ENCODE results near the gene HSD11B2.

The HSD11B2 gene

DNA sequence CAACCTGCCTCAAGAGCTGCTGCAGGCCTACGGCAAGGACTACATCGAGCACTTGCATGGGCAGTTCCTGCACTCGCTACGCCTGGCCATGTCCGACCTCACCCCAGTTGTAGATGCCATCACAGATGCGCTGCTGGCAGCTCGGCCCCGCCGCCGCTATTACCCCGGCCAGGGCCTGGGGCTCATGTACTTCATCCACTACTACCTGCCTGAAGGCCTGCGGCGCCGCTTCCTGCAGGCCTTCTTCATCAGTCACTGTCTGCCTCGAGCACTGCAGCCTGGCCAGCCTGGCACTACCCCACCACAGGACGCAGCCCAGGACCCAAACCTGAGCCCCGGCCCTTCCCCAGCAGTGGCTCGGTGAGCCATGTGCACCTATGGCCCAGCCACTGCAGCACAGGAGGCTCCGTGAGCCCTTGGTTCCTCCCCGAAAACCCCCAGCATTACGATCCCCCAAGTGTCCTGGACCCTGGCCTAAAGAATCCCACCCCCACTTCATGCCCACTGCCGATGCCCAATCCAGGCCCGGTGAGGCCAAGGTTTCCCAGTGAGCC lies 5.8 kb downstream of the HSD11B2 start:
- no peak for DNase-seq

DNA sequence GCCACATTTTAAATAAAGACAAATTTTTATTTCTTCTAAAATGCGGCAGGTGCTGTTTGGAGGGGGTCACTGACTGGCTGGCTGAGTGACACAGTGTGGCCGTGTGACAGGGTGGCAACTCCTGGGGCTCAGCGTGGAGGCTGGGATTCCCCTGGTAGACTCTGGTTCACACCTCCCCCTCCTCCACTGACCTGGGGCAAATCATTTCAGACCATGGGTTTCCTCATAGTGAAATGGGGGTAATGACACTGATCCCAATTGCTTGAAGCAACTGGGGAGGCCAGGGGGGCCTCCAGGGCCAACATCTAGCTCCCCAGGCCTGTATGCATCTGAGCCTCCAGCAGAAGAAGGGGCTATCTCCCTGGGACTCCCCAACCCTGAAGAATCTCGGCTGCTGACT lies 6.6 kb downstream of the HSD11B2 start:
- no peak for DNase-seq

DNA sequence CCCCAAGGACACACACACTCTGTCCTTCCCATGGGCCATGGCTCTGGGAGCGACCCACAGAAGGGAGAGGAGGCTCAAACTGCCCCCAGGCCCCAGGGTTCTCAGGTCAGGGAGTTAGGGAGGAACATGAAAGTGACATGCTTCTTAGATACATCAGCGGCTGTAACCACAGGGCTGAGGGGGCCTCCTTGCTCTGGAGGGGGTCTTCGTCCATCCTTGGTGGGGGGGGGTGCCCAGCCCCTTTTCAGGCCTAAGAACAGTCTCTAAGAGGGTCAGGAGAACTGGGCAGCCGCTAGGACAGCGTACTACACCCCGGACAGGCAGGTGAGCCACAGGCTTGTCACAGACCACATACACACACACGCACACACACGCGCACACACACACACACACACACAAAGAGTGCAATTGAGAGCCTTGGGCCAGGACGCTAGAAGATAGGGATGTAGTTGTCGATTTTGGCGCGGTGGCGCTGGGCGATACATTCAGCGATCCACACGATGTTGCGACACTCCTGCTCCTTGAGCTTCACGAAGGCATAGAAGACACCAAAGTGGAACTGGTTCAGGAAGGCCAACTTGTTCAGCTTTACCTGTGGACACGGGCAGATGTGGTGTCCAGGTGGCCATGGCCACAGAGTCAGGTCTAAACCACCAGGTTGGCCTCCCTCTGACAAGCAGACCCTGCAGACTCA lies 7.3 kb downstream of the HSD11B2 start:
- no peak for DNase-seq

DNA sequence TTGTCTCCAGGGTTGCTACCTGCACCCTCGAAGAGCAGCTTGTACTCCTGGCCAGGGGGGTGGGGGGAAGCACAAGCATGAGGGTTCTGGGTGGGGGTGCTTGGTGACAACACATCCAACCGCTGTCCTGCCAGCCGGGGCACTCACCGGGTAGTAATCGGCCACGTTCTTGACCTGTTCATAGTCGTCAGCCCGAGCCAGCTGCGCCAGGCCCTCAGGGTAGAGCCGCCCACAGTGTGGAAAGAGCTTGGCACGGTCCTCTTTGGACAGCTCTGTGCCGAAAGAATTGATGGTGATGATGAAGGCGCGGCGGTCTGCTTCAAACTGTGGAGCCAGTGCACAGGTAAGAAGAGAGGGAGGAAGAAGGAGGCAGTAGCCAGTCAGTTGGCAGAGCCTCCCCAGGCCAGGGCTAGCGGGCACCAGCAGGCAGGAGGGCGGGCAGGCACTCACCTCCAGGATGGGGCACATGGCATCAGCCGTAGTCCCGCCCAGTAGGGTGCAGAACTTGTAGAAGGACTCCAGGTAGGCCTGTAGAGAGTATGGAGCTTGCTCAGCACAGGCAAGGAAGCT lies 8.0 kb downstream of the HSD11B2 start:
- no peak for DNase-seq

DNA sequence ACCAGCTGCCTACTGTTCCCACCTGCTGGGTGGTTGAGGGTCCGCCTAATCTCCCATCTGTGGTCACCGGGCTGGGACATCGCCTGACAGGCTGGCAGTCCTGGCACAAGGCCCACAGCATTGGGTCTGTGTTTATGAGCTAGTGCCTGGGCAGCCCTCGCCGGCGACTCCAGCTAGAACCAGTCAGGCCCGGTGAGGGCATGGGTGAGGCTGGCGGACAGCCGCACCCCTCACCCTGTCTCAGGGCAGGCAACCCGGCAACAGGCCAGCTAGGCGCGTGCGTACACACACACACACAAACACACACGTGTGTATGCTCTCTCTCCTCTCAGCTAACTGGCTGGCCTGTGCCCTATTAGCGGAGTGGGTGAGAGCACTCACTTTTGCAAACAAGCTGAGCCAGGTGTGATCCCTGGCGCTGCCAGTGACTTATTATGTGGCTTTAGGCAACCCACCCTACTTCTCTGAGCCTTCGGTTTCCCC lies 10.4 kb downstream of the HSD11B2 start:
- DNase-seq = no peak

DNA sequence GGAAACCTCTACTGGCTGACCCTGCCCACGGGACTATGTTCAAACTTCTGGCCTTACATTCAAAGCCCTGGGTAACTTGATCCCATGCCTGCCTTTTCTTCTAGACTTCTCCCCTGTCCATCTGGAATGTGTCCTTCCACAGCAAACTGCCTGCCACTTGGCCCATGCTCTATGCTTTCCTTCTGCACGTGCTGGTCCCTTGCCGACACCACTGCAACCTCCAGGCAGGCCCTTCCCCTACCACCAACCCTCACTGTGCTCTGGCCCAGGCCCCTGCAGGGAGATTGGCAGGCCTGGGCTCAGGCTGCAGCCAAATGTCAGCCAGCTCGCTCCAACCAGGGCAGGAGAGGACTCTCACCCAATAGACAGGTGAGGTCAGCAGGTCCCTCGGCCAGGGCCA lies 11.0 kb downstream of the HSD11B2 start:
- DNase-seq = no peak

DNA sequence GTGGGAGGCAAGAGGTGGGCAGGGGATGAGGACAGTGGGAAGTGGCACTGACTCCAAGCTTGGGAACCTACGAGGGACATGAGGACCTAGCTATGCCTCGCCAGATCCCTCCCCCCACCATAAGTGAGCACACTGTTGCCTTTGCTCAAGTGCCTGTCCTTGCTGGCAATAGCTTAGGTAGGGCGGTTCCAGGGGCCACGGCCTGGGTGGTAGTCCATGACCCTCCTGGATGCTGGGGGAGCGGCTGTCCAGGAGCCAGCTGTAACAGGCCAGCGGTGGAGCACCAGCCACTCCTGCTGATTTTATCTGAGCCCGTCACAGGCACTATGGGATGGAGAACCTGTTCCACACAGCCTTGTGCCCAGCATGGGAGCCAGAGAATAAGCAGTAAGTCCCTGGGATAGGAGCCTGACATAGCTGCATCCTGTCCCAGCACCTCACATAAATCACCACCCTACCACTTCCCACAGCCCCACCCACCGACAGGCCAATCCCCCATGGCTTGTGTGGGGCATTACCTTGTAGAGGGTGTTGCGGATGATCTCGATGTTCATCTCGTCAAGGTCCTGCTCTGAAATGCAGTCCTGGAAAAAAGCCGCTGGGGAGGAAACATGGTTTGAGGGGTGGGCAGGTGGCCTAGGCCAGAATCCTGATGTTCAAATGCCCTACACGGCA lies 11.8 kb downstream of the HSD11B2 start:
- DNase-seq = no peak

DNA sequence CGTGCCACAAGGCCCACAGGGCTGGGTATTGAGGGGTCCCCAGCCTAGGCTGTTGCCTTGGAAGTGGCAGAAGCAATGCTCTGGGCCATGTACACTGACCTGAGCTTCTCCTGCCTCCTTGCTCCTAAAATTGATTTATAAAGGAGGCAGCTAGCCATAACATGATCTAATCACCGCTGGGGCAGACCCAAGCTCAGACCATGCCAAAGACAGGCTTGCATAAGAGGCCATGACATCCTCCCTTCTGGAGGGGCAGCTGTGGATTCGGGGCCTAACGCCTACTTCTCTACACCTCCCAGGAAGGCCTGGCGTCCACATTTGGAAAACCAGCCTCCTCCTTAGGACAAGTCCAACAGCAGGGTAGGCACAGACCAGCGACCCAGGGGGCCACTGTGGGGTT lies 12.3 kb downstream of the HSD11B2 start:
- DNase-seq = no peak

DNA sequence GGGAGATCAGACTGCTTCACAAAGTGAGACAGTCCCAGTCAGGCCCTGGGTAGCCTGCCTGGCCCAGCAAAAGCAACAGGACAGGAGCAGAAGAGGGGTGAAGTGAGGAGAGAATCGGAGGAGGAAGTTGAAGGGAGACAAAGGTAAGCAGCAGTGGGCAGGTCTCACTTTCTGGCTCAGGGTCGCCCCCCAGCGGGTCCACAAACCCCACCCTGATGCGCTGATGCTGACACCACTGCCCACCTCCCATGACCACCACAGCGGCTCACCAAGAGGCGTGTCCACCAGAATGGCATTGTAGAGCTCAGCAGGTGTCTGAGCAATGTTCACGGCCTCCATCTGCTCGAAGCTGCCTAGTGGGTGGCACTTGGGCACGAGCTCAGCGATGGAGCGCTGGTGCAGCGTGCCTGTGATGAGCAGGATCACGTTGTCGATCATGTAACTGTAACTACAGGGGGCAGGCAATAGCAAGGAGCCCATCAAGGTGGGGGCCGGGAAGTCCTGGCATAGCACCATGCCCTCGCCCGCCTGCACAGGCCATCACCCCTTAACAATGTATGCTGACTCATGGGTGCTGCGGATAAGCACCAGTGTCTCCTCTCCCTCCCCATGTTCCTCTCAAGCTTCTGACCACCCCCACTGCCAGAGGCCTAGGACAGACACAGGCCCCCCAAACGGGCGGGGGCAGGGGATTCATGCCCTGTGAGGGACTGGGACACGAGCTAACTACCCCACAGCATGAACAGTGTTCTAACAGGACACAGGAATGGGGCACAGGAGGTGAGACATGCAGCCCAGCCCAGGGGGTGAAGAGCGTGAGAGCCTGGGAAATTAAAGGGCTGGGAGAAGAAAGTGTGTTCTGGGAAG lies 13.6 kb downstream of the HSD11B2 start:
- no peak for DNase-seq

DNA sequence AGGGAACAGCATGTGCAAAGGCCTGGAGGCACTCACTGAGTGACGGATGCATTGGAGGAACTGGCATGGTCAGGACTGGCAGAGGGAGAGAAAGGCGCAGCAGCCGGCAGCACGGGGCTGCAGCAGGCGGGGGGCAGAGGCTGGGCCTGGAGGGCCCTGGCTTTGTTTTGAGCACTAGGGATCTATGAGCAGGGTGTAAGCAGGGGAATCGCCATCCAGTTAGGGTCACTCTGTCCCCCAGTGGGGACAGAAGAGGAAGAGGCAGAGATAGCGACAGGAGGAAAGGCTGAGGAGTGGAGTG lies 14.2 kb downstream of the HSD11B2 start:
- no peak for DNase-seq

DNA sequence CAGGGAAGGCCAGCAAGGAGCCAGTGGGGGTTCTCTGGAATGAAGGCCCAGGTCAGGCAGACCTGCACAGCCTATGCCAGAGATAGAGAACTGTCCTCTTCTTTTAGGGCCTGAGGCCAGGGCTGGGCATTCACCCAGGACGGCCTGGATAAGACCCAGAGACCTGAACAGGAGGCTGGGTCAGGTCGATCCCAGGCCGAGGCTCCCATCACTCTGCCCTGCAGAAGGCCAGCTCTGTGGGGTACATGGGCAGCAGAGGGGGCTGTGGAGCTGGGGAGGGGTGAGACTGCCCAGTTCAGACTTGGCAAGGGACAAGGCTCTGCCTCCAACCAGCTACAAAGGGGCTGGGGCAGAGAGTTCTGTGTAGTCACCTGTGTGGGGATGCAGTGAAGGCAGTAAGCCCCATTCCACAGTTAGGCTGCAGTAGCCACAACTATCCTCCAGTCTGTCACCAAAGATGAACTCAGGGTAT lies 14.6 kb downstream of the HSD11B2 start:
- DNase-seq = no peak

DNA sequence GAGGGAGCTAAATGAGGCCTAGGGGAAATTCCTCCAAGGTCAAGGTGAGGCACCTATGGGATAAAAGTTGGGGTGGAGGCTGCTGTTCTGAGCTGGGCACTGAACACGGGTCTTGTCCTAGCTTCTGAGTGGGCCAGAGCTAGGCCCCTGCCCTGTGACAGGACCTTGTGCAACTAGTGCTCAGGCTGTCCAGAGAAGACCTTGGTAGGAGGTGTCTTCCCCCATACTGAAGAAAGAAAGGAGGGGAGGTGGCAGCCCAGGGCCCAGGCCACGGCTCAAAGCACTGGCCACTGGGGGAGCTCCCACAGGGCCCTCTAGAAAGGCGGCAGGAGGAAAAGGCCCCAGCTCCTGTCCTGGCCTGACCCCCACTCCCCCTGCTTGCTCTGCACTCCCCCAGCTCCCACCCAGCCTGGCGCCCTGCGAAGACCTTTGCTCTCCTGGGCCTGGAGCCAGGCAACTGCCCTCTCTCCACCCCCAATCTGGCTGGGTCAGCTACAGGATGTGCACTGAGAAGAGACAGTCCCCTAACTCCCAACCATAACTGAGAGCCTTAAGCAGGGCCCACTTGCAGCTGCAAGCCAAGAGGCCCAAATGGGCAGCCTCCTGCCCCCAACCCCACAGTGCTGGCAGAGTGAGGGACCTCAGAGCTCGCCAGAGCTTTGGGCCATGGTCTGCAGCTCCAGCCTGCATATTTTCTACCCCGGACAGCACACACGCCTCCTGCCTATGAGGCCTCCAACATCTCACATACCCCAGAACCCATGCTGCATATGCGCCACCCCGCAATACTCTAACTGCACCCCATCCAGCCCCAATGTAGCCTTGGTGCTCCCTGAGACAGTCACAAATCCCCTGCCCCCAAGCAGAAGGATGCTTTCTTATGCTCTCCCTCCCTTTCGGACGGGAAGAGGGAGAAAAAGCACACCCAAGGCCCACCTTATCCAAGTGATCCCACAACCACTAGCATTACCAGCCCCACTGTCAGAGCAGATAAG lies 15.3 kb downstream of the HSD11B2 start:
- no peak for DNase-seq

DNA sequence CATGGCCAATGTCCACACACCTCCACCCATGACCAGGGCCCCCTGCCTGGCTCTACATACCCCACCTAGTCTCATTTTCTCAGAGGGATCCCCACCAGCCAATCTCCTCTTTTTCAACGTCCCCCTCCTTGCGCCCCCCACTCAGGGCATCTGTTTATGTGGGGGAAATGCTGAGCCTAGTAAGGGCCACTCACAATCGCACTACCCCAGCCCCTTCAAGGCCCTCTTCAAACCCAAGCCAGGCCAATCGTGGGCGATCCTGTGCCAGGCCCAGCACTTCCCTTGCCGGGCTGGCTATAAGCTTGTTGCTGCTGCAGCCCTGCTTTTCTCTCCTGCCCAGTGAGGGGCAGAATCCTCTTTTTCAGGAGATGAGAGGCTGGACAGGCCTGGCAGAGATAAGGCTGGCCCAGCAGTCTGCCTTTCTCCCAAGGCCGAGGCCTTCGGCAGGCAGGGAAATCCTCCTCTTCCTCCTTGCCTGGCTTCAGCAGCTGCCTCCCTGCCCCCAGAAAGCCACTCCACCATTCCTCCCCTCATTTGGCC lies 16.1 kb downstream of the HSD11B2 start:
- DNase-seq = no peak

DNA sequence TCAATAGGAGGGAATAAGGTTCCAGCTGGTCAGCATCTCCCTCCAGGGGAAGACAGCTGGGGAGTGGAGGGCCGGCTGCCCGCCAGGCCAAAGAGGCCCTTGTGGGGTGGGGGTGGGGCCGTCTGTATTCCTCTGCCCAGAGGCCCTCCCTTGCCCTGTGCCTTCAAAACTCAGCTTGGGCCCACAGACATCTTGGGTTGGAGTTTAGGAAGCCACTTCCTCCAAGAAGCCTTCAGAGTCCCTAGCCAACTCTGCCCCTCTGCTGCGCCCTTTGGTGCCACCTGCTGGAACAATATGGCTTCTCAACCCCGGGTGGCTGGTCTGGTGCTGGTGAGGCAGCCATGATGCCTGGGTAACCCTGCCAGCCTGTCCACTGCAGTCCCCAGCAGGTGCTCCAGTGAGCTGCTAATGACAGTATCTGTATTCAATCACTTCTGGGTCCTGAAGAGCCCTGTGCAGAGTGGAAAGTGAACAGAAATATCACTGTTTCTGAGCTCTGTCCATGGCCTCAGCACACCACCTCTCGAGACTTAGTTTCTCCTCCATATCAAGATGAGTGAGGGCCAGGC lies 16.7 kb downstream of the HSD11B2 start:
- peak; percentile 22 for DNase-seq

DNA sequence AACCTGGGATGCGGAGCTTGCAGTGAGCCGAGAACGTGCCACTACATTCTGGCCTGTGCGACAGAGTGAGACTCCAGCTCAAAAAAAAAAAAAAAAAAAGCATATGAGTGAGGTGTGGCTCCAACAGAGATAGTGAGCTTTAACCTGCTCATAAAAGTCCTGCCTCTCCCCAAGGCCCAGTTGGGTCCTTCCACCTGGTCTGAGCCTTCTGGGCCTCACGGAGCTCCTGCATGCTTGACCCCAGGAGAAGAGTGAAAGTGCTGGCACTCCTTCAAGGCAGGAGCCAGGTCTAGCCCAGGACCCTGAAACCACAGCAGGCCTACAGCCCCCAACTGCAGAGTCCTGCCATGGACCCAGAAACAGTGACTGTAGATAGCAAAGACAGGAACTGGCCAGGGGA lies 17.7 kb downstream of the HSD11B2 start:
- no peak for DNase-seq

DNA sequence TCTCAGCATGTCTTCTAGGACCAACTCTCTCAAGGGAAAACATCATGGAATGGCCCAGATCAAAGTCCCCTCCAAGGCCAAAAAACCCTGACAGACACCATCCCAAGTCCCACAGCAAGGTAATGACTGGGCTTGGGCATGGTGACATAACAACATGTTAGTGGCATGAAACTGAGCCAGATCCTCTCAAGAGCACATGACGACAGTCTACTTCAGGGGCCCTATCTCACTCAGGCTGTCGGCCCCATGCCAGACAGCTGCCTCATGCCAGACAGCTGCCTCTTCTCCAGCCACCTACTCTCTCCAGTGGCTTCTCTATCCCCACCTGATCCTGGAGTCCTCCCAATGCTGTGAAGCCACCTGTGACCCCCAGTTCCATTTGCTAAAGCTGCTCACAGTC lies 18.4 kb downstream of the HSD11B2 start:
- DNase-seq = no peak

DNA sequence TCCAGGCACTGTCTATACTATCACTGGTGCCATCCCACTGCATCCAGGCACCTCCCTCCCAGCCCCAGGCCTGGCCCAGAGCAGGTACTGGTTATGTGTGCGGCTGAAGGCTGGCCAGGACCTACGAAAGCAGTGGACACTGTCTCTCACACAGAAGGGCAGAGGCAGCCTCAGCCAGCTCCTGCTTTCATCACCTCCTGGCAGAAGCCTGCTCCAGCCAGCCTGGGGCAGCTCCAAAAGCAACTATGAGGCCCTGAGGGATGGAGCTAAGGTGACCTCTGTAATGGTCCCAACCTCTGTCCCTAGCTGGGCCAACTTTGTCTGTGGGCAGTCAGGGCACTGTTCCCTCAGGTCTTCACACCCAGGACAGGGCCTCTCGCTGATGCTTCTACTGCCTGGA lies 18.8 kb downstream of the HSD11B2 start:
- no peak for DNase-seq

DNA sequence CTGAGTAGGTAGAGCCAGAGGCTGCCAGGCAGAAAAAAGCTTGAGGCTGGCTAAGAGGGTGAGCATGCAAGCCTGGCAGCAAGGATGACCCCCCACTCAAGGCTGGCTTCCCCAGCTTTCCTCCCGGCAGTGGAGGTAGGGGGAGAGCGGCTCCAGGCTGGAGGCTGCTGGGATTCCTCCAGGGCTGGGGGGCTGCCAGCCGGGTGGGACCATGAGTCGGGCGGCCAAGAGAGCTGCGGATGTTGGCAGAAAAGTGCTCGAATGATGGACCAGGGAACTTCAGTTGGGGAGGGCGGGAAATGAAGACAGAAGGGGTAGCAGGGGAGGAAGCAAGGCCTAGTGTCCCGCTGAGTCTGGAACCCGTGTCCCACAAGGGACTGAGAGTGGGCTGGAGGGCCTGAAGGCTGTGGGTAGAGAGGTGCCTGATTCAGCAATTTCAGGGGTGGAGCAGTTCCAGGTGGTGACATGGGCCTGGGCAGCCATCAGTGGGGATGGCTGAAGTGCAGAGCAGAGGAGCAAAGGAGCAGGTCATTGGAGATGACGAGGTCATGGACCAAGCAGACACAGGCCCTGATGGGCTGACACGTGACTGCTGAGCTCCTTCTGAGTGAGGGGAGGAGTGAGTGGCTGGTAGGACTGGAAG lies 20.3 kb downstream of the HSD11B2 start:
- DNase-seq = no peak

DNA sequence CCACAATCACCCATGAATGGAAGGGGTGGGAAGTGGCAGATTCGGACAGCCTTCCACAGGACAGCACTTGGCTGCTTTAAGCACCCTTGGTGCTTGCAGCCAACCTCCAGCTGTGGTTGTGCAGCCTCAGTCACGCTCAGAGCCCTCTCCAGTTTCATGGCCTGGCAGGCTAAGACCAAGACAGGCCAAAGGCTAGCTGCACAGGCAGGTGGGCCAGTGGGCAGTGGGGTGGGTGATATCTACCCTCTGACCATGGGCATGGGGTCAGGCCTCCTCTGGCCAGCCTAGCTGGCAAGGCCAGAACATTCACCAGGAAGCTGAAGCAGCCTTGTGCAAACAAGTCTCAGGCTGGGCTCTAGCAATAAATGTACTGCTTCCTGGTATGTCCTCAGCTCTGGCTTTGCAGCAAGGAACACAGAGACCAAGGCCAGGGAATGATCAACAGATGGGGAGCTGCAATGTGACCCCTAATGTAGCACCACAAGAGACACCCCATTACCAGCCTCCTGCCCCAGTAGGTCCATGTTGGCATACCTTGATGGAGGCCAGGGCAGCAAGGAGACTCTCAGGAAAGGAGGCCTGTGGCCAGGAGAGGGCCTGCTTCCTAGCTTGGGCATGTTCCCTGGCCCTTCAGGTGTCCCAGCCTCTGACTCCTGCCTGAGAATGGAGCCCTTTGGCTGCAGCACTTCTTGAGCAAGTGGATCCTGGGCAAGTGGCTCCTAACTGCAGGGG lies 20.9 kb downstream of the HSD11B2 start:
- DNase-seq = no peak

DNA sequence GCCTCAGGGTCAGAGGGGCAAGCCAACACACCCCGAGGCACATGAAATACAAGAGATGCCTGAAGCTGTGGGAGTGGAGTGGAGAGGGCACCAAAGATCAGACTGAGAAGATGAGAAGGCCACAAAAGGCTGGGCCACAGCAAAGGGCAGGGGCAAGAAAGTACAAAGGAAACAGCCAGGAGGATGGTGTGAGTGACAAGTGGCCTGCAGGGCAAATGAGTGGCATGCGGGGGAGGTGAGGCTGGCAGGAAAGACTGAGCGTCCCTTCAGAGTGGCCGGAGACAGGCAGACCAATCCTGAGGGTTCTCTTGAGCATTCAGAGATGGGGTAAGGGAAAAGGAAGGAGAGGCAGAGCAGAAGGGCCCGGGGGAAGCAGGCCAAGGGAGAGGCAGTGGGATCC lies 23.2 kb downstream of the HSD11B2 start:
- DNase-seq = no peak

Measured in activated CD4-positive, alpha-beta T cell treated with anti-CD3 and anti-CD28 coated beads for 1 hour (primary cell).